A673 (cell line): Measurements from ENCODE around the gene ZNF3.

Source experiments
- EZH2 ChIP-seq: fragments of 200-600 bp; sonication (generic); IDR thresholded peaks from 2 replicates; pipeline ENCODE4 v1.6.1; 2017; ENCODE audit warnings: borderline replicate concordance, low read depth, mild to moderate bottlenecking, mixed read lengths, antibody characterized with exemption, low read length; ENCODE audit not compliant: poor library complexity, severe bottlenecking
- TF ChIP-seq, protein P1 (sequence below): fragments of 300-800, 200-600 bp; sonication (generic); conservative IDR thresholded peaks from 2 replicates; pipeline ENCODE4 v1.5.1; 2017; ENCODE audit warnings: low read depth, mild to moderate bottlenecking, antibody characterized with exemption, low read length, moderate library complexity, mixed read lengths

DNA sequence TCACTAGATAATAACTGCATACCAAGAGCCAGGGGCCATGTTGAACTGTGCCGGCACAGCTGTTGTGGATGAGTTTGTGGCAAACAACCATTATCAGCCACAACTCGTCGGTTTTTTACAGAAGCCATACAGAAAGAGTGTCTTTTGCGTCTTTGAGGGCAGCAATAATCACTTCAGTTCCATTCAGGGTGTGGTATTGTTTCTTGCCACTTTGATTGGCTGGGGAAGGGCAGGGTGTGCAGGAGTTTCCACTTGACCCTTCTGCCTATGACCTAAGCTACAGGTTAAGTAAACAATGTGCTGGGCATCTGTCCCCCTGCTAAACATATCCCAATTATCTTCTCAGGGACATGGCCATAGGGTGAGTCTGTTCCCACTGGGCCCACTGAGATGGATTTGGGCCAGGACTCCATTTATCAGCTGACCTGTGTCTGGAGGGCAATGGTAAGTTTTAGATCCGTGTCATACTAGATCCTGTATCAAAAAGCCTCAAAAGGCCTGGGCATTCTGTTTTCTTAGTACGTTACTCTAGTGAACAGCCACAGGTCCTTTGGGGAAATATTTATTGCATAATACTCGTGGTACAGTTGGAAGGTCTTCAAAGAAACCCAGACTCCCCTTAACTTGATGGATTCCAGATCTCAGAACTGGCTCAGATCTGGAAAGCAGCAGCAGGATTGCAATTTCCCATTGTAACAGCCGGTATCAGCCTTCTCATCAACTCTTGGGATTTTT is 15.9 kb downstream of the ZNF3 start:
- TF ChIP-seq EZH2, result no peak
- TF ChIP-seq, protein P1, sequence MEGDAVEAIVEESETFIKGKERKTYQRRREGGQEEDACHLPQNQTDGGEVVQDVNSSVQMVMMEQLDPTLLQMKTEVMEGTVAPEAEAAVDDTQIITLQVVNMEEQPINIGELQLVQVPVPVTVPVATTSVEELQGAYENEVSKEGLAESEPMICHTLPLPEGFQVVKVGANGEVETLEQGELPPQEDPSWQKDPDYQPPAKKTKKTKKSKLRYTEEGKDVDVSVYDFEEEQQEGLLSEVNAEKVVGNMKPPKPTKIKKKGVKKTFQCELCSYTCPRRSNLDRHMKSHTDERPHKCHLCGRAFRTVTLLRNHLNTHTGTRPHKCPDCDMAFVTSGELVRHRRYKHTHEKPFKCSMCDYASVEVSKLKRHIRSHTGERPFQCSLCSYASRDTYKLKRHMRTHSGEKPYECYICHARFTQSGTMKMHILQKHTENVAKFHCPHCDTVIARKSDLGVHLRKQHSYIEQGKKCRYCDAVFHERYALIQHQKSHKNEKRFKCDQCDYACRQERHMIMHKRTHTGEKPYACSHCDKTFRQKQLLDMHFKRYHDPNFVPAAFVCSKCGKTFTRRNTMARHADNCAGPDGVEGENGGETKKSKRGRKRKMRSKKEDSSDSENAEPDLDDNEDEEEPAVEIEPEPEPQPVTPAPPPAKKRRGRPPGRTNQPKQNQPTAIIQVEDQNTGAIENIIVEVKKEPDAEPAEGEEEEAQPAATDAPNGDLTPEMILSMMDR, result no peak
